ENCODE data around the gene GPR35.
"Not testable (repeated sequence)": the region's sequence is repeated elsewhere in the genome, so short reads cannot be mapped to it uniquely, and the experiment has no call there.

Gene GPR35

GRCh38 chr2:240613781-240614180 lies 11.5 kb upstream of the GPR35 start:
- Histone ChIP-seq H3K4me1 (ENCODE audit: control insufficient read depth, insufficient read depth, low read length) (no peaks in the 10 kb centered on the region), H3K27me3 (ENCODE audit: control insufficient read depth, insufficient read depth, low read length) (no peaks in the 10 kb centered on the region), H3K9ac (ENCODE audit: low read length) (no peak overlapping the region), H3K9me3 (ENCODE audit: control insufficient read depth, low read length) (no peaks in the 10 kb centered on the region), H3K4me3 (ENCODE audit: low read length) (no peak overlapping the region), H3K36me3 (ENCODE audit: control insufficient read depth, insufficient read depth, low read length) (peaks cover 10% of the 10 kb centered on the region)

DNA sequence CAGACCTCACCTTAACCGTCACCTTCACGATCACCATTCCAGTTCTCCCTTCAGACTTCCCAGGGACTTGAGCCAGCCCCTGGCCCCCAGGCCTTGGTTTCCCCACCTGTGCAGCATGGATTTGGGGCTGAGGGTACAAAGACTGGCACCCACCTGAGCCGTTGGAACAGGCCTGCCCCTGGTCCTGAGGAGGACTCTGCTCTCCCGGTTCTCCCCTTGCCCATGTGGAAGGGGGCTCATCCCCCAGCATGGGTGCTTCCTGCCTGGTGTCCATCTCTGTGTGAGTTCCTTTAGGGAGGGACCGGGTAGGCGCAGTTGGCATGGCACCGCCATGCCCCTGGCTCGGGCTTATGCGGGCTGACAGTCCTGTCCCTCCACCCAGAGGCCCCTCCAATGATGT lies 10.9 kb upstream of the GPR35 start:
- Histone ChIP-seq H3K4me3 (ENCODE audit: low read length) (no peak overlapping the region), H3K9me3 (ENCODE audit: control insufficient read depth, low read length) (no peaks in the 10 kb centered on the region), H3K4me1 (ENCODE audit: control insufficient read depth, insufficient read depth, low read length) (no peaks in the 10 kb centered on the region), H3K27me3 (ENCODE audit: control insufficient read depth, insufficient read depth, low read length) (no peaks in the 10 kb centered on the region), H3K9ac (ENCODE audit: low read length) (no peak overlapping the region), H3K36me3 (ENCODE audit: control insufficient read depth, insufficient read depth, low read length) (peaks cover 10% of the 10 kb centered on the region)

DNA sequence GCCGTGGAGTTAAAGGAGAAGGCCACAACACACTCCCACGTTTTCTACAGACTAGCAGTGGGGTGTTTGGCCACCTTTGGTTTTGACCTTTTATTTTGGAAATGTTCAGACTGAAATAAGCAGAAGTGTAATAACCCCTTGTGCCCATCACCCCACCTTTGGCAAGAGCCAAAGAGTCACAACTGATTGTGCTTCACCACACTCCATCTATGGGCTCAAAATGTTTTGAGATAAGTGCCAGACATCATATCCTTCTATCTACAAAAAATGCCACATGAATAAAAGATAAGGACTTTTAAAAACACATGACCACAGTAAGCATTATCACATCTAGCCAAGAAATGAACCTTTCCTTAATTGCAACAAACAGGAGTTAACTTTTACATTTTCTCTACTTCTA lies 9.9 kb upstream of the GPR35 start:
- H3K9me3 ChIP-seq (ENCODE audit: control insufficient read depth, low read length) = no peaks in the 10 kb centered on the region
- H3K4me1 ChIP-seq (ENCODE audit: control insufficient read depth, insufficient read depth, low read length) = no peaks in the 10 kb centered on the region
- H3K9ac ChIP-seq (ENCODE audit: low read length) = no peak overlapping the region
- peaks cover 14% of the 10 kb centered on the region for H3K36me3 ChIP-seq (ENCODE audit: control insufficient read depth, insufficient read depth, low read length)
- H3K4me3 ChIP-seq (ENCODE audit: low read length) = no peak overlapping the region
- no peaks in the 10 kb centered on the region for H3K27me3 ChIP-seq (ENCODE audit: control insufficient read depth, insufficient read depth, low read length)

DNA sequence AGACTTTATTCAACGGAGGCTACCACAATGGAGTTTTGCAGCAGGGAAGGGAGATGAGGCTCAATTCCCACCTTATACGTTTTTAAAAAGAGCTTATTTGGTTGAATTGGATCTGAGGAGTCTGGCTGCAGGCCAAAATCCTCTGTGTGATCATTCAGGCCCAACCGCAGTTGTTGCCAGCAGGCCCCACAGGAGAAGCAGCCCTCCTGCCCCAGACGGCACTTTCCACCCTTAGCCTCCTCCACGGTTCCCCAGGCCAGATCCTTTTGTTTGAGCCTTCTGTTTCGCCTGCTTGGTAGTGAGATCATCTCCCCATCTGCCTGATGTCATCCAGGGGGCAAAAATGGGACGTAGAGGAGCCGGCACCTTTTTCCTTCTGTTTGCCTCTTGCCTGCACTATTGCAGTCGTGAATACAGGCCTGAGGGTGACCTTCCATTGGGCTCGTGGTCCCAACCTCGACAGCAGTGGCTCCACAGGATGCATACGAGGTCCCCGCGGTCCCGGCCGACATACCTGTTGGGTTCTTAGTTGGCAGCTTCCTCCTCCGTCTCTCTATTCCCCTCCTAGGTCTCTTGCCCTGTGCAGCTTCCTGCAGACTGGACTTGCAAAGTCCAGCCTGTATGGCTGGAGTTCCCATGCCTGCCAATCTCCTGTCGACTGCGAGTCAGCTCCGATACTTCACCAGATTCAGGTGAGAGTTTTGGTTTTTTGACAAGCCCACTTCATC lies 9.3 kb upstream of the GPR35 start:
- Histone ChIP-seq H3K4me3 (ENCODE audit: low read length) (no peak overlapping the region), H3K27me3 (ENCODE audit: control insufficient read depth, insufficient read depth, low read length) (no peaks in the 10 kb centered on the region), H3K9me3 (ENCODE audit: control insufficient read depth, low read length) (no peaks in the 10 kb centered on the region), H3K9ac (ENCODE audit: low read length) (no peak overlapping the region), H3K36me3 (ENCODE audit: control insufficient read depth, insufficient read depth, low read length) (peaks cover 14% of the 10 kb centered on the region), H3K4me1 (ENCODE audit: control insufficient read depth, insufficient read depth, low read length) (no peaks in the 10 kb centered on the region)

DNA sequence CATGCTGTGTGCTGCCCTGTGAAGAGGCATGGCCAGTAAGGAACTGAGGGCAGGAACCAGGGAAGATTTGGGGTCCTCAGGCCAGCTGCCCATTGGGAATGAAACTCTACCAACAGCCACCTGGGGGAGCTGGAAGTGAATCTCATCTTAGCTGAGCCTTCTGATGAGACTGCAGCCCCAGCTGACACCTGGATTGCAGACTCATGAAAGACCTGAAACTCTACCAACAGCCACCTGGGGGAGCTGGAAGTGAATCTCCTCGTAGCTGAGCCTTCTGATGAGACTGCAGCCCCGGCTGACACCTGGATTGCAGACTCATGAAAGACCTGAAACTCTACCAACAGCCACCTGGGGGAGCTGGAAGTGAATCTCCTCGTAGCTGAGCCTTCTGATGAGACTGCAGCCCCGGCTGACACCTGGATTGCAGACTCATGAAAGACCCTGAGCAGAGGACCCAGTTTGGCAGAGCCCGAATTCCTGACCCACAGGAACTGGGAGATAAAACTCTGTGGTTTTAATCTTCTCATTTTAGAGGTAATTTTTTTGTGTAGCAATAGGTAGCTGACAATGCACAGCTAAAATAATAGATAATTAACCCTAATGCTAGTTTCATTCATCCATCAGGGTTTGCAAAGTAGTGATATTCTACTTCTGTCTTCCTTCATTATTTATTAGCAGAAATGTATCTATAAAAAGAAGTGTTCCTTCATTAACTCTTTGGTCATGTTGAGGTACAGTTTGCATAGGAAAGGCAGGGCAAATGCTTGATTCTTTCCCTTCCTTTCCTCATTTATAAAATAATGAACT lies 8.2 kb upstream of the GPR35 start:
- H3K27me3 ChIP-seq (ENCODE audit: control insufficient read depth, insufficient read depth, low read length); H3K9ac ChIP-seq (ENCODE audit: low read length); H3K9me3 ChIP-seq (ENCODE audit: control insufficient read depth, low read length); H3K4me1 ChIP-seq (ENCODE audit: control insufficient read depth, insufficient read depth, low read length); H3K4me3 ChIP-seq (ENCODE audit: low read length): not testable (repeated sequence)
- H3K36me3 ChIP-seq (ENCODE audit: control insufficient read depth, insufficient read depth, low read length) = peaks cover 14% of the 10 kb centered on the region

GRCh38 chr2:240618776-240619175 lies 6.5 kb upstream of the GPR35 start:
- peaks cover 14% of the 10 kb centered on the region for H3K36me3 ChIP-seq (ENCODE audit: control insufficient read depth, insufficient read depth, low read length)
- H3K9ac ChIP-seq (ENCODE audit: low read length) = no peak overlapping the region
- no peaks in the 10 kb centered on the region for H3K4me1 ChIP-seq (ENCODE audit: control insufficient read depth, insufficient read depth, low read length)
- no peaks in the 10 kb centered on the region for H3K9me3 ChIP-seq (ENCODE audit: control insufficient read depth, low read length)
- H3K27me3 ChIP-seq (ENCODE audit: control insufficient read depth, insufficient read depth, low read length) = no peaks in the 10 kb centered on the region
- H3K4me3 ChIP-seq (ENCODE audit: low read length) = no peak overlapping the region

DNA sequence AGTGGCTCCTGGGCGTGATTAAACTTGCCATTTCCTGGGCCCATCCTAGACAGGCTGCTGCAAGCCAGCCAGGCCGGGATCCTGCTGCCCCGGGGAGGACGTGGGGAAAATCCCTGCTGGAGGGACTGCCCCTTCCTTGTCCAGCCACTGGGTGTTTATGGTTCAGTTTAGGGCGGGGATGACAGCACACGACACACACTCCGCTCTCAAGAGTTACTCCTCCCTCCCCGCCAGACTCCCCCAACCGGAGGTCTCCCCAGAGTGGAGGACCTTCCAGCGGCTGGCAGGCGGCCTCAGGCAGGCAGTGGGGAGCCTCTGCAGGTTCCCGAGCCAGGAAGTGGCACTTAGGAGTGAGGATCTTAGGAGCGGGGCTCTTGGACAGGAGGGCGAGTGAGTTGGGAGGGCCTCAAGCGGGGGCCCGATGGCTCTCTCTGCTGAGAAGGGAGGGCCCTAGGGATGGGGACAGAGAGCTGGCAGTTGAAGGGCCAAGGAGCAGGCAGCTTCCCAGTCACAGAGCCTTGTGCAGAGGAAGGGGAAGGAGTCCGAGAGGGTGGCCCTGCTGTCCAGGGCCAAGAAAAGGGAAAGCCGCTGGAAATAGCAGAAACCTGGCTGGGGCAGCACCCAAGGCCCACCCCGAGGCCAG lies 5.7 kb upstream of the GPR35 start:
- Histone ChIP-seq H3K4me3 (ENCODE audit: low read length) (no peak overlapping the region), H3K9ac (ENCODE audit: low read length) (no peak overlapping the region), H3K27me3 (ENCODE audit: control insufficient read depth, insufficient read depth, low read length) (no peaks in the 10 kb centered on the region), H3K36me3 (ENCODE audit: control insufficient read depth, insufficient read depth, low read length) (peaks cover 14% of the 10 kb centered on the region), H3K4me1 (ENCODE audit: control insufficient read depth, insufficient read depth, low read length) (no peaks in the 10 kb centered on the region), H3K9me3 (ENCODE audit: control insufficient read depth, low read length) (no peaks in the 10 kb centered on the region)

GRCh38 chr2:240620149-240620731 lies 5.0 kb upstream of the GPR35 start:
- Histone ChIP-seq H3K27me3 (ENCODE audit: control insufficient read depth, insufficient read depth, low read length) (no peaks in the 10 kb centered on the region), H3K9me3 (ENCODE audit: control insufficient read depth, low read length) (no peaks in the 10 kb centered on the region), H3K4me1 (ENCODE audit: control insufficient read depth, insufficient read depth, low read length) (no peaks in the 10 kb centered on the region), H3K4me3 (ENCODE audit: low read length) (no peak overlapping the region), H3K9ac (ENCODE audit: low read length) (no peak overlapping the region), H3K36me3 (ENCODE audit: control insufficient read depth, insufficient read depth, low read length) (peaks cover 14% of the 10 kb centered on the region)

DNA sequence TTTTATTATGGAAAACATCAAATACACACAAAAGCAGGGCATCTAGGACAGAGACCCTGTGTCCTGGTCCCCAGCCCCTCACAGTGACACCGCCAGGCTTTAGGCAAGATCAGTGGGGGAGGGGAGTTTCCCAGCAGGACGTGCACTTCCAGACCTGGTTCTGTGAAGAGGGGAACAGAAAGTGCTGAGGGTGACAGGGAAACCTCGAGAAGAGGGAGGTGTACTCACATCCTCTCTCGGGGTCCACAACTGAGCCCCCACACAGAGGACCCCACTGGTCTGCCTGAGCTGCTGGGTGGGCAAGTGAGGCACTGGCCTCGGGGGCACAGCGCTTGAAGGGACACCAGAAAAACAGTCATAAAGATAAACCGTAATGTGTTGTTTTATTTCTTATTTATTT lies 4.4 kb upstream of the GPR35 start:
- Histone ChIP-seq H3K4me3 (ENCODE audit: low read length) (no peak overlapping the region), H3K9me3 (ENCODE audit: control insufficient read depth, low read length) (no peaks in the 10 kb centered on the region), H3K36me3 (ENCODE audit: control insufficient read depth, insufficient read depth, low read length) (peaks cover 14% of the 10 kb centered on the region), H3K4me1 (ENCODE audit: control insufficient read depth, insufficient read depth, low read length) (peaks cover 5% of the 10 kb centered on the region), H3K9ac (ENCODE audit: low read length) (no peak overlapping the region), H3K27me3 (ENCODE audit: control insufficient read depth, insufficient read depth, low read length) (no peaks in the 10 kb centered on the region)

- peaks cover 5% of the 10 kb centered on the region for H3K36me3 ChIP-seq (ENCODE audit: control insufficient read depth, insufficient read depth, low read length)
- H3K4me1 ChIP-seq (ENCODE audit: control insufficient read depth, insufficient read depth, low read length) = peaks cover 7% of the 10 kb centered on the region
Observed at GRCh38 chr2:240622060-240622411, 3.2 kb upstream of the GPR35 start.

DNA sequence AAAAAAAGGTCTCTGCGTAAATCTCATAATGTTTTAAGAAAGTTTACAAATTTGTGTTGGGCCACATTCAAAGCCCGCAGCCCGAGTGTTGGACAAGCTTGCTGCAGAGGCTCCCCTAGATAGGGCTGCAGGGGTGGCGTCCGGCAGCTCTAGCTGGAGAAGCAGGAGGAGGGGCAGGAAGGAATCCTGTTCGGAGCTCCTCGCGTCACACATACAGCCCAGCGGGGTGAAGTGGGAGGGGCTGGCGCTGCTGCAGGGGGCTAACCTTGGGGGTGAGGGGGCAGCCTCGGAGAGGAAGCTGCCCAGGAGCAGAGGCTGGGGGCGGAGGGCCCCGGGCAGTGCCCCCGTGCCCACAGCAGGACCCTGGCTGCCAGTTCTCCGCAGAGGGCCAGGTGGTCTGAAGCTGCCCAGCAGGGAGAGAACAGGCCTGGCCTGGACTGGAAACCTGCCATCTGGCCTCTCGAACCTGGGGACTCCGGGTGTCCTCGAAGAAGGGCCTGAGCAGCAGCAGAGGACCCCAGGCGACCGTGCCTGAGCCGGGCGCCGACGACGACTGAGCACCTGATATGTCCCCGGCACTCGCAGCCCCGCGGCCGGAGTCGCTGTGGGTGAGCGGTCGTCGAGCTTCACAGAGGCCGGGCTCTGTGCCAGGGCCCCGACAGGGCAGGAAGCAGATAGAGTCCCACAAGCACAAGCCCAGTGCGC lies 2.6 kb upstream of the GPR35 start:
- no peak overlapping the region for H3K4me3 ChIP-seq (ENCODE audit: low read length)
- H3K9me3 ChIP-seq (ENCODE audit: control insufficient read depth, low read length) = no peaks in the 10 kb centered on the region
- no peaks in the 10 kb centered on the region for H3K27me3 ChIP-seq (ENCODE audit: control insufficient read depth, insufficient read depth, low read length)
- no peak overlapping the region for H3K9ac ChIP-seq (ENCODE audit: low read length)
- H3K36me3 ChIP-seq (ENCODE audit: control insufficient read depth, insufficient read depth, low read length) = peaks cover 4% of the 10 kb centered on the region
- peaks cover 8% of the 10 kb centered on the region for H3K4me1 ChIP-seq (ENCODE audit: control insufficient read depth, insufficient read depth, low read length)

More at GRCh38 chr2:240622060-240622411, 3.2 kb upstream of the GPR35 start:
- Histone ChIP-seq H3K9ac (ENCODE audit: low read length) (no peak overlapping the region), H3K4me3 (ENCODE audit: low read length) (no peak overlapping the region), H3K27me3 (ENCODE audit: control insufficient read depth, insufficient read depth, low read length) (no peaks in the 10 kb centered on the region), H3K9me3 (ENCODE audit: control insufficient read depth, low read length) (no peaks in the 10 kb centered on the region)

Data from mucosa of stomach (tissue), 1 donor.